ENCODE data around the gene KY.

DNA sequence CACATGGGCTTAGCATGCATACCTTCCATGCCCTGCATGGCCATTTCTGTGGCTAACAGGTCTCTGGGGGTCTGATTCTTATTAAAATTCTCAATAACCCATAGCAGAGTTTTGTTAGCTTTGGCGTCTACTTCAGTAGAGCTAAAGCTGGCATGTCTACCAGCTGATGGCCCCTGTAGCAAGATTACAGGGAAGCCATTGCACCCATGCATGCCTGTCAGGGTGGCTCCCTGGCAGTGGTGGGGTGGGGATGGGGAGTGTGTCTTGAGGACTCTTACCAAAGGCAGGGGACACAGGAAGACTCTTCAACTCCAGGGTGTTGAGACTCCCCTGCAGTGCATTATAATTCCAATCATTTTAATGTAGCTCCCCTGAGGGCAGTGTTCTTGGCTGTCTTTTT lies 4.7 kb downstream of the KY start:
- TF ChIP-seq POLR2A (IDR thresholded peaks at IDR 0.05; ENCODE audit: low read depth, low read length) = no peak
- no peak for TF ChIP-seq POLR2AphosphoS5 (IDR thresholded peaks at IDR 0.05; ENCODE audit: low read depth, low read length)
